Stimulated activated CD4-positive, alpha-beta T cell treated with anti-CD3 and anti-CD28 coated beads, TNF-alpha, amount 100 ng/mL, for 24 hours (primary cell): Measurements from ENCODE around the gene BTBD16.

ENCODE experiments used
- DNase-seq, 3 experiments: peaks; one replicate each; pipeline ENCODE4 v3.0.0-alpha.2; 2020; ENCODE audit warnings: low read depth in 3 of 3

Gene BTBD16

GRCh38 chr10:122271076-122271475 is at the start of gene BTBD16:
Gene BTBD16, plus strand, starts transcription at chr10:122271296. Its CDS starts 3,786 bp downstream, at chr10:122275082.
- DNase-seq = no peak

- DNase-seq = no peak
Observed at GRCh38 chr10:122221958-122222357, 49.1 kb upstream of the BTBD16 start.

DNA sequence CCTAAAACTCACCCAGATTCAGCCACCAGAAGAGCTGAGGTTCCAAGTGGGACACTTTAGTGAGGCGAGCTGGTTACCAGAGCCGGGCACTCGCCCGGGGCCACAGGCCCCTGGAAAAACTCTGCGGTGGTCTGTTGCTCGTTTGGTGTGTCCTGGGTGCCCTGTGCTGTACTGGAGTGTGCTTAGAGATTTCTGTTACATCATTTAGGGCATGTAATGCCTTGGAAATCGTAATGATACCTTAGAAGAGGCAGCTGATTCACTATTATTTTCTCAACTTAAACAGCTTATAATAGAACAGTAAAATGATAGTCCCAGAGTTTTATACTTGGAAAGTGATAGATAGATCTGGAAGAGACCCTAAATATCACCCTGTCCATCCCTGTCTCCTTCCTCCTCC is 48.5 kb upstream of the BTBD16 start:
- DNase-seq = no peak

DNA sequence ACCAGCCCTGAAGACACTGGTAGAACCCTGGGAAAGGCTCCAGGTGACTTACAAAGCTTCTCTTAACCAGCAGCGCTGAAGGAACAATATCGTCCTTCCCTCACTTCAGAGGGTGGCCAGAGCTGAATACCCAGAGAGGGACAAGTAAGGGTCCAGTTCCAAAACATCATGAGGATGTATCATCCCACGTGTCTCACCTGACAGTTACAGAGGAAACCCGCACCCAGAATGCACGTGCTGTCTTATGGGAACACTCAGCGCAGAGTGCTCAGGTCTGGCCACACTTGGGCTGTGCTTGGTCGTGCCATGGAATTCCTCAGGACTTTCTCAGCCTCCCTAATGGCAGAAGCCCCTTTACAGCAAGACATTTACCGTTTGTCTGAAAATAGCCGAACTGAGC is 46.9 kb upstream of the BTBD16 start:
- no peak for DNase-seq

DNA sequence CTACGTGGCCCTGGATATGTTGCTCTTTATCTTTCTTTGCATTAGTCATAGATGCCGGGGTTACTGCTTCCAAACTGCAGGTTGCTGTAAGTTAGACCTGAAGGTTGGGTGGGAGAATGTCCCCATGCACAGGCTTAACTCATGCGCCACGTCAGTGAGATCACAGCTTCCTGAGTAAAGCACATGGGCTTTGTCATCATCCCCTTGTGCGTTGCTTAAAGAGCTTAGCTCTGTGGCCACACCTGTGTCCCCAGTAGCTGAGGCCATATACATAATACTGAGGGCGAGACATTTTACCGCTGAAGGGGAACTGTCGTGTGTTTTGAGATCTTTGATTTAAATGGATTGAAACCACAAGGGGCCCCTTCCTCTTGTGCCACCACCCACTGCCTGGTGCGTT is 45.8 kb upstream of the BTBD16 start:
- DNase-seq = no peak

- DNase-seq = no peak
Observed at GRCh38 chr10:122227754-122228153, 43.3 kb upstream of the BTBD16 start.

- no peak for DNase-seq
Observed at GRCh38 chr10:122229666-122230065, 41.4 kb upstream of the BTBD16 start.

GRCh38 chr10:122230222-122230621 is 40.9 kb upstream of the BTBD16 start:
- DNase-seq = no peak

- DNase-seq = no peak
Observed at GRCh38 chr10:122232769-122233168, 38.3 kb upstream of the BTBD16 start.

DNA sequence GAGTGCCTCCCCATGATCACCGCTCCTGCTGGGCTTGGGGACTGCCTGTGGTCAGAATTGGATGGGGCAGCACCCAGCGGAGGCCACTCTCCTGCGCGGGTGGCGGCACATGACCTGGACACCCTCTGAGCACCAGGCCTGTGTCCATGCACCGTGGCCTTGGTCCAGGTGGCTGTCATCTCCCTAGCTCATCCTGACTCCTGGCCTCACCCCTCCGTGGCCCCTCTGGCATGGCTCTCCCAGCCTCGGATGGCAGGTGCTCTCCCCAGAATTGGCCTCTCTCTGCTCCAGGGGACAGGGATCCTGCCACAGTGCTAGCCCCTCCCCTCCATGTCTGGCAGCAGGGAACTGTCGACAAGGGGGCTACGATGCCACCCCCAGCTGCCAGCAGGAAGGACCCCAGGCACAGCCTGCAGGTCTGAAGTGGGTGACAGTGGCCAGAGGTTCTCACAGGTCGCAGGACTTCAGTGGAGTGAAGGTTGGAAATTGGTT is 37.2 kb upstream of the BTBD16 start:
- no peak for DNase-seq

DNA sequence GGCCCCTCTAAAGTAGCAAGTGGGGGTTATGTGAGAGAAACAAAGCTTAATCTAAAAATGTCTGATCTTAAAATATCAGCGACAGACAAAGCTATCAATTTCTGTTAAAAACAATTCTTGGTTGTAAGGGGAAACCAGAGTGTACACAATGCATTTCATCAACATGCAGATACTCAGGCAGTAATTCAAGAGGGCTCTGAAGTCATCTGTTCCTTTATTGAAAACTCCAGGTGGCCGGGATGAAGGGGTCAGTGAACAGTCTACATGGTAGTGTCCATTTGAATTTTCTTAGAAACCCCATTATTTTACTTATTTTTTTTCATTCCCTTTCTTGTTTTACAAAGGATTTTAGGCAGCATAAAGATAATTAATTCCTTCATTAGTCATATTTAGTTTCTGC is 36.7 kb upstream of the BTBD16 start:
- DNase-seq = no peak

GRCh38 chr10:122236690-122237306 is 34.3 kb upstream of the BTBD16 start:
- DNase-seq = no peak

GRCh38 chr10:122237331-122237990 is 33.6 kb upstream of the BTBD16 start:
- no peak for DNase-seq

- DNase-seq = no peak
Observed at GRCh38 chr10:122239578-122240257, 31.4 kb upstream of the BTBD16 start.

GRCh38 chr10:122240401-122240800 is 30.7 kb upstream of the BTBD16 start:
- no peak for DNase-seq

- DNase-seq = no peak
Observed at GRCh38 chr10:122241836-122242235, 29.3 kb upstream of the BTBD16 start.

DNA sequence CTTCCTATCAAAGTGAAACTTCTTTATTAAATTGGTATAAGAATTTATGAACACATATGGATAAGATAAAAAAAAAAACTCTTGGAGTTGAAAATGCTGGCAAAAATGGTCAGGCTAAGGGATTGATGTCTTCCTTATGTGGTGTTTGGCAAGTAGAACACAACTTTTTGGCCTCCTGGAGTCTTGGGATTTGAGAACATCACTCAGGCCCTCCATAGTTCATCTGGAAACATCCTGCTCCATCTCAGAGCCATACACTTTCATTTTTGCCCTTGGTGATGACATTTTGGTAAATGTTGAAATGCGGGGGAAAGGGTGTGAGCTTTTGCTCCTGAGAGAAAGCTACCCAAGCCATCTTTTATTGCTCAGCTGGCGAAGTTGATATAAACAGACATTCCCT is 27.5 kb upstream of the BTBD16 start:
- no peak for DNase-seq

- DNase-seq = no peak
Observed at GRCh38 chr10:122244001-122244975, 26.8 kb upstream of the BTBD16 start.

- DNase-seq = no peak
Observed at GRCh38 chr10:122245136-122245535, 26.0 kb upstream of the BTBD16 start.

DNA sequence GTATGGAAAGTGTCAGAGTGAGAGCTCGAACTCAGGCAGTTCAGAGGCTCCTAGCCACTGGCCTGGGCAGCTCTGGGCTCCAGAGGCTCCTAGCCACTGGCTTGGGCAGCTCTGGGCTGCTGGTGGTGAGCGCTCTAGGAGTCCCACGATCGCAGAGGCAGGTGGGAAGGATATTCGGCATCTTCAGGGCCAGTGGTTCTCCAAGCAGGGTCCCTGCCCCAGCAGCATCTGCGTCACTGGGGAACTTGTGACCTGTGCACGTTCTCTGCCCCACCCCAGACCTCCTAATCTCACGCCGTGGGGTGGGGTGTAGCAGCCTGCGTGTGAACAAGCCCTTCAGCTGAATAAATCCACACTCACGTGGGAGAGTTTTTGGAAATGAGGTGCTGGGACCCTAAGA is 25.2 kb upstream of the BTBD16 start:
- DNase-seq = no peak

DNA sequence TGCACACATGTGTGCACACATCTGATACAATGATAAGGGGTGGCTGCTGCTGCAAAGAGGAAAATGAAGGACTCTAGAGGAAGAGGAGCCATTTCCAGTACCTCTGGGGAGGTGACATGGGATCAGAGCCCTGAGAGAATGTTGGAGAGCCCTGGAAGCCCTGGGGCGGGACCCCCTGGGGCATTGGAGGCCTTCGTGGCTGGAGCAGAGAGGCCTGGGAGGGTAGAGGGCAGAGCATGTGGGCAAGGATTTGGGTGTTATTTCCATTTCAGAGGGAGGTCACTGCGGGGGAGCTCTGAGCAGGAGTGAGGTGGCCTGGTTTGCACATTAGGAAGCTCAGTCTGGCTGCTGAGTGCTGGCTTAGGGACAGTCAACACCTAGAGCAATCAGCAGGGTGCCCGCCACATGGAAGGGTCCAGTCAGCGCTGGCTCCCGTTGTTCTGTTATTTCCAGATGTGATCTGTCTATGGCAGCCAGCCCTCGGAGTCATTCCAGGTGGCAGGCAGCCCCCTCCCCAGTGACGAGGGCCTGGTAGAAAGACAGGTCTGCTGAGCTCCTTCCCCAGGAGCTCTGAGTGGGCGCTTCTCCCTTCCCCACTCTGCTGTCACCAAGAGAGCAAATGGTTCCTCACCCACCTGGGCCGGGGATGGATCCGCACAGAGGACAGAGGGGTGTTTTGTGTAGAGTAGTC is 24.1 kb upstream of the BTBD16 start:
- no peak for DNase-seq
